ENCODE data around the gene POSTN. TPM values are rescaled to one million over a fixed set of nuclear protein-coding genes. Genes with fewer than 3 reads are reported as not detected.
"Not testable (repeated sequence)": the region's sequence is repeated elsewhere in the genome, so short reads cannot be mapped to it uniquely, and the experiment has no call there.

The POSTN gene
- total and polyA plus RNA-seq, 4 donors = 1.0 to 10.9 (median 1.3) TPM

DNA sequence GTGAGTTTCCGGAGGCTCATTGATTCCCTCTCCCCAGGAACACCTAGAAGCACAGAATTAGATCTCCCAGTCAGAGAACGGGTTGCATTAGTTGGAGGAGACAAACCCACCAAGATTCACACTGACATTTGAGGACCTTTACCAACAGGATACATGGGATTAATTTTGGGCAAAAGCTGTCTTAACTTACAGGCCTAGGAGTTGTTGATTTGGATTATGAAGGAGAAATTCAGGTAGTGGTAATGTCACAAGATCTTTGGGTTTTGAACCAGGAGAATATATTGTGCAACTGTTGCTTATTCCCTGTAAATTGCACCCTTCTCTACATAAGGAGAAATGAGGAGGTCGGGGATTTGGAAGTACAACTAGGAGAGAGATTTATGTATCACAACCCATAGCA is 38.0 kb downstream of the POSTN start:
- Histone ChIP-seq H3K4me1 (ENCODE audit: control insufficient read depth in 4 of 4, insufficient read depth in 4 of 4, low read length in 3 of 4) (no peaks in the 10 kb centered on the region), H3K36me3 (ENCODE audit: control insufficient read depth in 4 of 4, insufficient read depth in 3 of 4, low read depth in 1 of 4, low read length in 3 of 4) (no peaks in the 10 kb centered on the region), H3K27ac (ENCODE audit: low read depth in 1 of 2, low read length in 2 of 2) (no peak overlapping the region), H3K27me3 (ENCODE audit: control insufficient read depth in 4 of 4, insufficient read depth in 4 of 4, low read length in 3 of 4) (no peaks in the 10 kb centered on the region), H3K9me3 (ENCODE audit: control insufficient read depth in 4 of 4, low read length in 3 of 4) (peaks cover 0 to 8% (median under 1%) of the 10 kb centered on the region in 4 donors), H3K4me3 (ENCODE audit: low read depth in 1 of 3, low read length in 3 of 3) (no peak overlapping the region), H3K9ac (ENCODE audit: low read depth in 1 of 2, low read length in 2 of 2) (no peak overlapping the region)
- WGBS = 76% methylated on average over 3 of the region's 3 CpGs
- no peak for DNase-seq (ENCODE audit: low spot score)
- TF ChIP-seq JUND (IDR thresholded peaks at IDR 0.05) (no peak), FOXA2 (IDR thresholded peaks at IDR 0.05) (no peak), SP1 (IDR thresholded peaks at IDR 0.05) (no peak), NR2F2 (IDR thresholded peaks at IDR 0.05) (no peak), REST (IDR thresholded peaks at IDR 0.05) (no peak), MAX (IDR thresholded peaks at IDR 0.05) (no peak), RAD21 (IDR thresholded peaks at IDR 0.05) (no peak), TAF1 (conservative IDR thresholded peaks at IDR 0.05) (no peak), RXRA (IDR thresholded peaks at IDR 0.05) (no peak), ZBTB33 (IDR thresholded peaks at IDR 0.05) (no peak), FOXA1 (IDR thresholded peaks at IDR 0.05) (no peak), ATF3 (IDR thresholded peaks at IDR 0.05) (no peak), EGR1 (IDR thresholded peaks at IDR 0.05; ENCODE audit: low read depth in 2 of 2) (no peak), HNF4G (IDR thresholded peaks at IDR 0.05) (no peak), GABPA (IDR thresholded peaks at IDR 0.05 in 1 of 2, conservative IDR thresholded peaks at IDR 0.05 in 1 of 2) (no peak), YY1 (IDR thresholded peaks at IDR 0.05) (no peak)
- TF ChIP-seq, protein P1, sequence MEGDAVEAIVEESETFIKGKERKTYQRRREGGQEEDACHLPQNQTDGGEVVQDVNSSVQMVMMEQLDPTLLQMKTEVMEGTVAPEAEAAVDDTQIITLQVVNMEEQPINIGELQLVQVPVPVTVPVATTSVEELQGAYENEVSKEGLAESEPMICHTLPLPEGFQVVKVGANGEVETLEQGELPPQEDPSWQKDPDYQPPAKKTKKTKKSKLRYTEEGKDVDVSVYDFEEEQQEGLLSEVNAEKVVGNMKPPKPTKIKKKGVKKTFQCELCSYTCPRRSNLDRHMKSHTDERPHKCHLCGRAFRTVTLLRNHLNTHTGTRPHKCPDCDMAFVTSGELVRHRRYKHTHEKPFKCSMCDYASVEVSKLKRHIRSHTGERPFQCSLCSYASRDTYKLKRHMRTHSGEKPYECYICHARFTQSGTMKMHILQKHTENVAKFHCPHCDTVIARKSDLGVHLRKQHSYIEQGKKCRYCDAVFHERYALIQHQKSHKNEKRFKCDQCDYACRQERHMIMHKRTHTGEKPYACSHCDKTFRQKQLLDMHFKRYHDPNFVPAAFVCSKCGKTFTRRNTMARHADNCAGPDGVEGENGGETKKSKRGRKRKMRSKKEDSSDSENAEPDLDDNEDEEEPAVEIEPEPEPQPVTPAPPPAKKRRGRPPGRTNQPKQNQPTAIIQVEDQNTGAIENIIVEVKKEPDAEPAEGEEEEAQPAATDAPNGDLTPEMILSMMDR (IDR thresholded peaks at IDR 0.05; ENCODE audit: low read depth, low read length, missing input control) = no peak

GRCh38 chr13:37558766-37559165 is 39.8 kb downstream of the POSTN start:
- H3K27me3 ChIP-seq (ENCODE audit: control insufficient read depth in 4 of 4, insufficient read depth in 4 of 4, low read length in 3 of 4); H3K36me3 ChIP-seq (ENCODE audit: control insufficient read depth in 4 of 4, insufficient read depth in 3 of 4, low read depth in 1 of 4, low read length in 3 of 4); H3K4me1 ChIP-seq (ENCODE audit: control insufficient read depth in 4 of 4, insufficient read depth in 4 of 4, low read length in 3 of 4); H3K27ac ChIP-seq (ENCODE audit: low read depth in 1 of 2, low read length in 2 of 2); H3K4me3 ChIP-seq (ENCODE audit: low read depth in 1 of 3, low read length in 3 of 3); H3K9ac ChIP-seq (ENCODE audit: low read depth in 1 of 2, low read length in 2 of 2); DNase-seq (ENCODE audit: low spot score): not testable (repeated sequence)
- H3K9me3 ChIP-seq (ENCODE audit: control insufficient read depth in 4 of 4, low read length in 3 of 4) = peaks cover 0 to 11% (median under 1%) of the 10 kb centered on the region in 4 donors
- WGBS = 78% methylated on average over 5 of the region's 5 CpGs

Data from liver (tissue), 9 donors.